Measurements from ENCODE around the gene ANKLE1.

ANKLE1 gene

GRCh38 chr19:17243830-17244617 is 37.7 kb upstream of the ANKLE1 start:
- peaks cover 13% of the 10 kb centered on the region for H3K27me3 Mint-ChIP-seq
- peaks cover 24% of the 10 kb centered on the region for H3K4me1 Mint-ChIP-seq
- no peak for DNase-seq
- ATAC-seq = no peak
- no peaks in the 10 kb centered on the region for H3K9me3 Mint-ChIP-seq
- no peak overlapping the region for H3K27ac Mint-ChIP-seq
- peak overlapping the region; percentile 51 to 69 for H3K4me3 Mint-ChIP-seq

GRCh38 chr19:17244618-17245534 is 36.8 kb upstream of the ANKLE1 start:
- ATAC-seq (peak; percentile 36), DNase-seq (no peak)
- peak overlapping the region; percentile 51 to 69 for H3K4me3 Mint-ChIP-seq
- peaks cover 13% of the 10 kb centered on the region for H3K27me3 Mint-ChIP-seq
- no peaks in the 10 kb centered on the region for H3K9me3 Mint-ChIP-seq
- peaks cover 24% of the 10 kb centered on the region for H3K4me1 Mint-ChIP-seq
- no peak overlapping the region for H3K27ac Mint-ChIP-seq

GRCh38 chr19:17245535-17245984 is 36.1 kb upstream of the ANKLE1 start, which contains the start of gene NR2F6:
Gene NR2F6 (minus strand): TSS chr19:17245919. CDS start chr19:17245220, 699 bp downstream.
- peak within 1 kb of the TSS; percentile 90 to 95 for H3K27ac Mint-ChIP-seq
- H3K4me3 Mint-ChIP-seq = peak within 1 kb of the TSS; percentile 96 to 97
- peaks cover 24% of the 10 kb centered on the region for H3K4me1 Mint-ChIP-seq
- DNase-seq = no peak
- H3K9me3 Mint-ChIP-seq = no peaks in the 10 kb centered on the region
- ATAC-seq = peak; percentile 36
- H3K27me3 Mint-ChIP-seq = peaks cover 13% of the 10 kb centered on the region

- Mint-ChIP-seq H3K27ac (peak overlapping the region; percentile 33 to 95), H3K9me3 (no peaks in the 10 kb centered on the region), H3K4me3 (peak overlapping the region; percentile 96 to 97), H3K27me3 (peaks cover 13% of the 10 kb centered on the region), H3K4me1 (peaks cover 24% of the 10 kb centered on the region)
- DNase-seq (no peak), ATAC-seq (no peak)
These were observed 34.8 kb upstream of the ANKLE1 start for GRCh38 chr19:17246681-17247425.

- DNase-seq (no peak), ATAC-seq (no peak)
These were observed 33.5 kb upstream of the ANKLE1 start for GRCh38 chr19:17248011-17248776.

GRCh38 chr19:17249887-17250548 is 31.7 kb upstream of the ANKLE1 start:
- Mint-ChIP-seq H3K9me3 (no peaks in the 10 kb centered on the region), H3K27ac (no peak overlapping the region), H3K27me3 (peaks cover 13% of the 10 kb centered on the region), H3K4me3 (no peak overlapping the region), H3K4me1 (peaks cover 17% of the 10 kb centered on the region)
- DNase-seq = no peak
- ATAC-seq = no peak

More at GRCh38 chr19:17248011-17248776, 33.5 kb upstream of the ANKLE1 start:
- peaks cover 24% of the 10 kb centered on the region for H3K4me1 Mint-ChIP-seq
- no peaks in the 10 kb centered on the region for H3K9me3 Mint-ChIP-seq
- H3K27me3 Mint-ChIP-seq = peaks cover 13% of the 10 kb centered on the region
- H3K4me3 Mint-ChIP-seq = no peak overlapping the region
- no peak overlapping the region for H3K27ac Mint-ChIP-seq

GRCh38 chr19:17254636-17255035 is 27.1 kb upstream of the ANKLE1 start:
- H3K9me3 Mint-ChIP-seq = no peaks in the 10 kb centered on the region
- ATAC-seq (no peak), DNase-seq (no peak)
- no peaks in the 10 kb centered on the region for H3K4me1 Mint-ChIP-seq
- no peaks in the 10 kb centered on the region for H3K27me3 Mint-ChIP-seq
- H3K27ac Mint-ChIP-seq = no peak overlapping the region
- H3K4me3 Mint-ChIP-seq = no peak overlapping the region

GRCh38 chr19:17255150-17255621 is 26.5 kb upstream of the ANKLE1 start:
- ATAC-seq = no peak
- H3K27me3 Mint-ChIP-seq = no peaks in the 10 kb centered on the region
- H3K9me3 Mint-ChIP-seq = no peaks in the 10 kb centered on the region
- no peak overlapping the region for H3K4me3 Mint-ChIP-seq
- DNase-seq = no peak
- H3K27ac Mint-ChIP-seq = no peak overlapping the region
- H3K4me1 Mint-ChIP-seq = no peaks in the 10 kb centered on the region

GRCh38 chr19:17256130-17256529 is 25.6 kb upstream of the ANKLE1 start:
- H3K4me3 Mint-ChIP-seq = no peak overlapping the region

GRCh38 chr19:17259118-17259780 is 22.5 kb upstream of the ANKLE1 start:
- ATAC-seq (no peak), DNase-seq (no peak)
- peaks cover 8% of the 10 kb centered on the region for H3K27me3 Mint-ChIP-seq
- H3K4me1 Mint-ChIP-seq = peaks cover 9% of the 10 kb centered on the region
- H3K9me3 Mint-ChIP-seq = no peaks in the 10 kb centered on the region
- no peak overlapping the region for H3K27ac Mint-ChIP-seq
- H3K4me3 Mint-ChIP-seq = no peak overlapping the region

More at GRCh38 chr19:17256130-17256529, 25.6 kb upstream of the ANKLE1 start:
- no peak overlapping the region for H3K27ac Mint-ChIP-seq
- H3K9me3 Mint-ChIP-seq = no peaks in the 10 kb centered on the region
- peaks cover 7% of the 10 kb centered on the region for H3K4me1 Mint-ChIP-seq
- no peak for ATAC-seq
- no peak for DNase-seq
- H3K27me3 Mint-ChIP-seq = peaks cover 8% of the 10 kb centered on the region

GRCh38 chr19:17259934-17260333 is 21.8 kb upstream of the ANKLE1 start:
- Mint-ChIP-seq H3K4me1 (peaks cover 15% of the 10 kb centered on the region), H3K9me3 (no peaks in the 10 kb centered on the region), H3K27me3 (peaks cover 8% of the 10 kb centered on the region), H3K27ac (no peak overlapping the region), H3K4me3 (no peak overlapping the region)
- no peak for ATAC-seq
- no peak for DNase-seq

- Mint-ChIP-seq H3K27me3 (peaks cover 8% of the 10 kb centered on the region), H3K9me3 (no peaks in the 10 kb centered on the region), H3K4me1 (peaks cover 16% of the 10 kb centered on the region), H3K27ac (peak overlapping the region in 1 of 2 donors; percentile 0), H3K4me3 (no peak overlapping the region)
- ATAC-seq (peak; percentile 100), DNase-seq (peak; percentile 86 to 92)
These were observed 20.8 kb upstream of the ANKLE1 start for GRCh38 chr19:17260842-17261325.

- Mint-ChIP-seq H3K27ac (no peak overlapping the region), H3K9me3 (no peaks in the 10 kb centered on the region), H3K4me3 (no peak overlapping the region), H3K27me3 (peaks cover 8% of the 10 kb centered on the region), H3K4me1 (peaks cover 25% of the 10 kb centered on the region)
- DNase-seq (no peak), ATAC-seq (no peak)
These were observed 19.1 kb upstream of the ANKLE1 start for GRCh38 chr19:17262557-17262956.

Data from stimulated activated naive CD8-positive, alpha-beta T cell treated with anti-CD3 and anti-CD28 coated beads, Interleukin-15, amount 100 ng/mL, for 72 hours (primary cell).